Activated CD8-positive, alpha-beta memory T cell treated with anti-CD3 and anti-CD28 coated beads, Interleukin-2, amount 50 U/mL, for 24 hours (primary cell): ENCODE measurements around the gene SLC2A10.
"Not testable (repeated sequence)": the region's sequence is repeated elsewhere in the genome, so short reads cannot be mapped to it uniquely, and the experiment has no call there.

Source experiments
- DNase-seq: peaks from one replicate; pipeline ENCODE4 v3.0.0-alpha.2; 2020; ENCODE audit errors: extremely low read depth

The SLC2A10 gene

DNA sequence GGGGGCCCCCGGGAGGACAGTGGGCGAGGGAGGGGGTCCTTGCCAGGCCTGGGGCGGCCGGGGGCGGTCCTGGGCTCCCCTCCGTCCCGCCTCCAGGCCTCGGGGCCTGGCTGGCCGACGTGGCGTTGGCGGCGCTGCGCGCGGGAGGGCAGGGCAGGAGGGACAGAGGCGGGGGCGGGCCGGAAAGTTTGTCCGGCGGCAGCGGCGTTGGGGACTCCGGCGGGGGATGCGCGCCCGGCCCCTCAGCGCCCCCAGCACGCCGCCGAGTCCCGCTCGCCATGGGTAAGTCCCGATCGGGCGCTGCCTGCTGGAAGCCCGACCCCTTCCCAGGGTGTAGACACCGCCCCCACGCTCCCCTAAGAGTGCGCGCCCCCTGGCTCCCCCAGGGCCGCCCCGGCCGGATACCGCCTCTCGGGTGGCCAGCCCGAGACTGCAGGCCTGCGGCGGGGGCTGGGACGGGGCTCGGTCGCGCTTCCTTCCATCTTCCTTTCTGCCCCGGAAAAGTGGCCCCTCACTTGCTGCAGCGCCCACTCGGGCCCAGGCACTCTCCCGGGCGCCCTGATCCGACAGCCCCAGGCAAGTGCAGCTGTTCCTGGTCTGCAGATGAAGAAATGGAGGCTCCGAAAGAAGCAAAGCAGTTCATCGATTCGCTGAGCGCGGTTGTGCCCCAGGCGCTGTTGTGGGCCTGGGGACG is at the start of gene SLC2A10:
SLC2A10 (plus strand) TSS at position 191 of the 694 bp plus-strand sequence; CDS start at position 279, 88 bp downstream.
- DNase-seq = no peak

GRCh38 chr20:46660487-46660886 is 49.0 kb upstream of the SLC2A10 start:
- DNase-seq = no peak

GRCh38 chr20:46661659-46662058 is 47.8 kb upstream of the SLC2A10 start:
- no peak for DNase-seq

- DNase-seq = no peak
Observed at GRCh38 chr20:46663531-46663930, 45.9 kb upstream of the SLC2A10 start.

- DNase-seq = no peak
Observed at GRCh38 chr20:46665602-46666001, 43.8 kb upstream of the SLC2A10 start.

DNA sequence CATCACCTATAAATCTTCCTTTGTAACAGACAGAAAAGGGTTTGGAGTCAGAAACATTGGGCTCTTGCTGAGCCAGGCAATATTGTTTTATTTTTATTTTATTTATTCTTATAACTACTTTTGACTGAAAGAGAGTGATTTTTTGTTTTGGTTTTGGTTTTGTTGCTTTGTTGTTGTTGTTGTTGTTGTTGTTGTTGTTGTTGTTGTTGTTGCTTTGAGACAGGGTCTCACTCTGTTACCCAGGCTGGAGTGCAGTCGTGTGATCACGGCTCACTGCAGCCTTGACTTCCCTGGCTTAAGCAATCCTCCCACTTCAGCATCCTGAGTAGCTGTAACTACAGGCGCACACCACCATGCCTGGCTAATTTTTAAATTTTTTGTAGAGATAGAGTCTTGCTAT is 43.1 kb upstream of the SLC2A10 start:
- DNase-seq = no peak

DNA sequence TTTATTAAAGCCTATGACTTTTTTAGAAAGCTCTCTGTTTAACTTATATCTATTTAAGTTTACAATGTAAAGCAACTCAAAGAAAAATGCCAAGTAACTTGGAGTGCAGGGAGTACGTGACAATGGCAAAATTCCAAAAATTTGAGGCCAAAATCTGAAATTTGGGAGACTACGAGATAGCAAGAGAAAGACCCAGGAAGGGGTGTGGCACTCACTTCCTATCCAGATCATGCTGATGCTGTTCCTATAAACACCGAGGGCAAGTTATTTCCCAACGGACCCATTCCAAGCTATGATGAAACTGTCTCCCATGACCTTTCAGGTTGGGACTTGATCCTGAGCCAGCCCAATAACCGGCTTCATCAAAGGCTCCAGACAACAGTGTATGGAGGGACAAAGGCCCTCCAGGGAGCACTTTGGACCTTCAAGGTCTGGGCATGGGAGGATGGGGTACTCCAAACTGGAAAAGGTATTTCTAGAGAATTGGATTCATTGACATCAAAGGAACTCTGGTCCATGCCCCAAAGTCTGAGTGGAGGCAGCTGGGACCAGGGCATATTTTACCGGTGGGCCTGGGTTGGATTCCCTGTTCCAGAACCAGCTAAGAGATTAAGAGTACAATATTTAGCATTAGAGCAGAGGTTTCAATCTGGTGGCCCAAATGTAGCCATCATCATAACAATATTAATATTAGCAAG is 42.5 kb upstream of the SLC2A10 start:
- no peak for DNase-seq

DNA sequence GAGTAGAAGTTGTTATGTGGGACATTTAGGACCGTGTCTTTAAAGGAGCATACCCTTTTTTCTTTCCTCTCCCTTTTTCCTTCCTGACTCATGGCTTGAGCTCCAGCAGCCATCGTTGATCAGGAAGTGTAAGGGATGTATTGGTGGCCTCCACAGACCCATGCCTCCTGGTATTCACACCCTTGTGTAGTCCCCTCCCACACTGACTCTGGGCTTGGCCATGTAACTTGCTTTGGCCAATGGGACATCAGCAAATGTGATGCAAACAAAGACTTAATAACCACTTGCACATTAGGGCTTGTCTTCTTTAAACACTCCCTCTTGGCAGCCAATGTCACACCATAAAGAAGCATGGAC is 39.2 kb upstream of the SLC2A10 start:
- DNase-seq = no peak

- DNase-seq = no peak
Observed at GRCh38 chr20:46670585-46671584, 38.6 kb upstream of the SLC2A10 start.

DNA sequence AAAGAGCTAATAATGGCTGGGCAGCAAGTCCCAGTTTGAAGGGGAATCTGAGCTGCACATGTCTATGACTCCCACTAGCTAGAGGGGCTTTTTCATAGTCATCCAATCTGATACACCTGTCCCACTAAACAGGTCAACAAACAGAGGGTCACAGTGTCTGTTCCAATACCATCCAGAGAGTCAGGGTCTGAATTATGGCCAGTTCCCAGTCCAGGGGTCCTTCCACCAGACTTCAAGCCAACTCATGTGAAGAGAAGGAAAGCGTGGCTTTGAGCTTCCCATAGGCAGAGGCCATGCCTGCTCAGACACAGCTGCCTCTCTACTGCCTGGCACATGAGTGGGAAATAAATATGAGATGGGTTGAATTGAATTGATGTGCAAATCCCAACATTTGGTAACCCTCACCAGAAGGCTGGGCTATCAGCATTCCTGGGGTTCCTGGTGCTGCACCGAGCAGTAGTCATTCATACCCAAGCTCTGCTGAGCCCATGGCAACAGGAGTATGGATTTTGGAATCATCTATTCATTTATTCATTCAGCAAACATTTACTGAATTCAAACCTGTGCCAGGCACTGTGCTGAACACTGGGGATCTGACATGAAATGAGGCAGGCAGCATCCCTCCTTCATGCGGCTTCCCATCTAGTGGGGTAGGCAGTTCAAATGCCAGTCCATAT is 37.4 kb upstream of the SLC2A10 start:
- no peak for DNase-seq

- DNase-seq = no peak
Observed at GRCh38 chr20:46672543-46673148, 36.8 kb upstream of the SLC2A10 start.

DNA sequence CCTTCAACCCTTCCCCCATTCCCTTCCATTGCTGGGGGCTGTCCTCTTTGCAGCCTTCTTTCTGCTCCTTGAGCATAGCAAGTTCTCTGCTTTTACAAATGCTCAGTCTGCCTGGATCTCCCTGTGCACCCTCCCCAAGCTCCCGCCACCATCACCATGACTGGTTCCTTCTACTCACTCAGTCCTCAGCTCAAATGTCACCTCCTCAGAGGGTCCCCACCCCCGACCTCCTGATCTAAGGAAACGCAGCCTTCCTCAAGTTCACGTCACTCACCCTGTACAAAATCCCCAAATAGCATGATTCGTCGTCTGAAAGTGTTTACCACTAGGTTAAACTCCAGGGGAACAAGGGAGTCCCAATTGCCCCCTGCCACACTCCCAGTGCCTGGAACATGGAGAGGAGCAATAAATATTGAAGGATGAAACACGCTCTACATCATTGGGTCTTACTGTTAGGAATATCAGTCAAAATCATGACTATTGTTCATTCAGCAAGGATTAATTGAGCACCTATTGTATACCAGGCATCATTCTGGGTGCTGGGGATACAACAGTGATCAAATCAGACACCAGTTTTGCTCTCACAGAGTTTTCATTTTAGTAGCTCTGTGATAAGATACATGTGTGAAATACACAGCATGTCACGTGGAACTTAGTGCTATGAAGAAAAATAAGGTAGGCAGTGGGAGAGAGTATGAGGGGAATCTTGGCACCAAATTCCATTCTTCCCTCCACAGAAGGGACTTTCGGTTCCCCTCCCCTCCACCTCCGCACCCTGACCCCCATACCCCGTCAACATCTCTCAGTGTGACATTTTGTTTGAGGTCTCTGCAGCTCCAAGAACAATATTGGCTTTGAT is 35.8 kb upstream of the SLC2A10 start:
- DNase-seq = no peak

DNA sequence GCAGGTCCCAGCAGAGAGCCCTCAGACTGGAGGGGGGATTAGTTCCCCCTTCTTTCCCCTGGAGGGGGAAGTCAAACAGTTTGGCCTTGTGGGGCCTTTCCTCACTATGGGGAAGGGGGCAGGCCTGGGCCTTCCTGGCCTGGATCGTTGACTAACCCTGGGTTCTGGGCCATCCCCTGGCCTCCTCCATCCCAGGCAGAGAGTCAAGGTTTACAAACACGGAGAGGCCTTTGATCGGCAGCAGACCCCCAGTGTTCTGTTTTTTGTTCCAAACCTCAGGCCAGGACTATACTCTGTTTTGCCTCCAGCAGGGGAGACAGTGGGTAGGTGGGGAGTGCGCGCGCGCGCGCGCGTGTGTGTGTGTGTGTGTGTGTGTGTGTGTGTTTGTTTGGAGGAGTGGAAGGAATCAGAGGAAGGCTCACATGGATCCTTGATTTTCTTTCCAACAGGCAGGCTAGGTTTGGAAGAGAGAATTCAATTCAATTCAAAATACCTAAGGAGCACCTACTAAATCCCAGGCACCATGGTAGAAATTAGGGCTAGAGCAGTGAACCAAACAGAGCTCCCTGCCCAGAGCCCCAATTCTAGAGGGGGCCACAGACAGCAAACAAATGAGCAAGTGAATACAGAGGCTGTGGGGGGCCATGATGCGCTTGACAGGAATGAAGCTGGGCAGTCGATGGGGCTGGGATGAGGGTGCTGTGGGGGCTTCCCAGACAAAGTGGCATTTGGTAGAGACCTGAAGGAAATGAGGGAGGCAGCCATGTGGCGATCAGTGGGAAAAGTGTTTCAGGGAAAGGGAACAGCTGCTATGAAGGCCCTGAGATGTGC is 35.0 kb upstream of the SLC2A10 start:
- no peak for DNase-seq

GRCh38 chr20:46676649-46677316 is 32.7 kb upstream of the SLC2A10 start:
- DNase-seq = not testable (repeated sequence)

DNA sequence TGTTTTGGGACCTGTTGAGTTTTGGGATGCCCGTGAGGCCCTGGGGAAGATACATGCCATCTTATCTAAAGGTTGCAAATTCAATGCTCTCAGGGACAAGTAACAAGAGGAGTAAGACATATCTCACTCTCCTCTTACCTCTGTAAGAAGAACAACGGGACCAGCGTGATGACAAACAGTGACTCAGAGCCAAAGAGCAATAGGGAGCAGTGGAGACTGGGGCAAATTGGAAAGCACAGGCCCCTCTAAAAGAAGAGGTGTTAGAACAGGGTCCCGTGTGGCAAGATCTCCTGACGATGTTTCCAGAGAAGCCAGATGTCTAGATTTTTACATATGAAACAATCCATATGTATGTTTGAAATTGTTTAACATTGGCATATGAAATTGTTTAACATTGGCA is 31.8 kb upstream of the SLC2A10 start:
- no peak for DNase-seq

- no peak for DNase-seq
Observed at GRCh38 chr20:46678516-46678915, 30.9 kb upstream of the SLC2A10 start.

- no peak for DNase-seq
Observed at GRCh38 chr20:46680684-46681031, 28.8 kb upstream of the SLC2A10 start.

DNA sequence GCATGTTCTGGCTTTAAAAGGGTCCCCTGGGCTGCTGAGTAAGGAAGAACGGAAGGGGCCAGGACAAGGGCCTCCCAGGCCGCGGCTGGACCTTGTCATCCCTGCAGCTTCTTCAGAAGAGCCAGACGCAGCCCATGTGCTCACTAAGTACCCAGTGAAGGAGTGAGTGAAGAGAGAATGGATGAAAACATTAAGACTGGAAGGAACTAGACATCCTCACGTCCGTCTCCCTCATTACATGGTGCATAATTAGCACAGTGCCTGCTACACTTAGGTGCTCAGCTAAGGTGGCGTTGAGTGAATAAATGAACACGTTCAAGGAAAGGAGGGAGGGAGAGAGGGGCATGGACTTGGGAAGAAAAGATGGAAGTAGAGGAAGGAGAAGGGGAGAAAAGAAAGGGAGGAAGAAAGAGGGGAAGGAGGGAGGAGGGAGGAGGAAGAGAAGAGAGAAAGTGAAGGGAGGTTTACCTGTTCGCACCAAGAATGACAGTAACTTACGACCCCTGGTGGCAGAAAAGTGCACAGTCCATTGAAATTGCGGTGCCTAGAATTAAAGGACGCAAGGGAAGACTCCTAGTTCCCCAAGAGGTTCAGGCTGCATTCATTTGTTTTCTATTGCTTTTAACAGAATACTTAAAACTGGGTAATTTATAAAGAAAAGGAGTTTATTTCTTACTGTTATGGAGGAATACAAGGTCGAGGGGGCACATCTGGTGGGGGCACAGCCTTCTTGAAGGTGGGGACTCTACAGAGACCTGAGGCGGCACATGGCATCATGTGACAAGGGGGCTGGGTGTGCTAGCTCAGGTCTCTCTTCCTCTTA is 28.2 kb upstream of the SLC2A10 start:
- peak; percentile 31 for DNase-seq
